Measurements from ENCODE around the gene HHIPL1.

The HHIPL1 gene

DNA sequence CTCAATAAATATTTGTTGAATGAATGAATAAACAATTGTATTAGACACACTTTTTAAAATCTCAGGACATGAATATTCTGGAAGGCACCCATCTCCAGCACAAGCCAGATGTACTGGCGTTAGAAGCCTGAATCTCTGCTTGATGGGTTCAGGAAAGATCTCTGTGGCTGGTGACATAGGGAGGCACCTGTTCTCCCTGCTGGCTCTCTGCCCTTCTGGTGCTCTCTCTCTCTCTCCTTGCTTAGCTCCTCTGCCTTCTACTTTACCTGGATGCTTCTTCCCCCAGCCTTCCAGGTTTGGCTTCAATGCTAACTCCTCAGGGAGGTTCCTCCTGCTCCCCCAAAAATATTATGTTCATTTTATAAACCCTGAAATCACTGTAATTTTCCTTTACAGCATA is 40.7 kb downstream of the HHIPL1 start:
- Histone ChIP-seq H3K36me3 (ENCODE audit: control insufficient read depth, low read length) (no peaks in the 10 kb centered on the region), H3K4me1 (ENCODE audit: control insufficient read depth, low read length) (peaks cover 26% of the 10 kb centered on the region), H3K4me3 (ENCODE audit: low read length) (no peak overlapping the region), H4K20me1 (ENCODE audit: control insufficient read depth, insufficient read depth, low read depth, low read length) (no peaks in the 10 kb centered on the region), H3K9me2 (replicated peaks; ENCODE audit: control insufficient read depth, low read length) (no peaks in the 10 kb centered on the region), H3K27me3 (ENCODE audit: control insufficient read depth, low read length) (peaks cover 21% of the 10 kb centered on the region), H3F3A (ENCODE audit: control insufficient read depth, insufficient read depth) (0 out of 2 replicates have a peak, but pooled peaks cover 4% of the 10 kb centered on the region), H3K9me3 (ENCODE audit: control insufficient read depth, insufficient read depth, low read length) (no peaks in the 10 kb centered on the region), H3K27ac (ENCODE audit: low read depth, low read length) (no peak overlapping the region), H3K79me2 (ENCODE audit: control insufficient read depth, low read length) (no peaks in the 10 kb centered on the region), H3K4me2 (ENCODE audit: low read length) (no peak overlapping the region)
- TF ChIP-seq EZH2phosphoT487 (IDR thresholded peaks at IDR 0.05; ENCODE audit: borderline replicate concordance, low read length) = no peak
- TF ChIP-seq, protein P1, sequence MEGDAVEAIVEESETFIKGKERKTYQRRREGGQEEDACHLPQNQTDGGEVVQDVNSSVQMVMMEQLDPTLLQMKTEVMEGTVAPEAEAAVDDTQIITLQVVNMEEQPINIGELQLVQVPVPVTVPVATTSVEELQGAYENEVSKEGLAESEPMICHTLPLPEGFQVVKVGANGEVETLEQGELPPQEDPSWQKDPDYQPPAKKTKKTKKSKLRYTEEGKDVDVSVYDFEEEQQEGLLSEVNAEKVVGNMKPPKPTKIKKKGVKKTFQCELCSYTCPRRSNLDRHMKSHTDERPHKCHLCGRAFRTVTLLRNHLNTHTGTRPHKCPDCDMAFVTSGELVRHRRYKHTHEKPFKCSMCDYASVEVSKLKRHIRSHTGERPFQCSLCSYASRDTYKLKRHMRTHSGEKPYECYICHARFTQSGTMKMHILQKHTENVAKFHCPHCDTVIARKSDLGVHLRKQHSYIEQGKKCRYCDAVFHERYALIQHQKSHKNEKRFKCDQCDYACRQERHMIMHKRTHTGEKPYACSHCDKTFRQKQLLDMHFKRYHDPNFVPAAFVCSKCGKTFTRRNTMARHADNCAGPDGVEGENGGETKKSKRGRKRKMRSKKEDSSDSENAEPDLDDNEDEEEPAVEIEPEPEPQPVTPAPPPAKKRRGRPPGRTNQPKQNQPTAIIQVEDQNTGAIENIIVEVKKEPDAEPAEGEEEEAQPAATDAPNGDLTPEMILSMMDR (IDR thresholded peaks at IDR 0.05; ENCODE audit: low read depth, low read length, poor library complexity, severe bottlenecking) = no peak

DNA sequence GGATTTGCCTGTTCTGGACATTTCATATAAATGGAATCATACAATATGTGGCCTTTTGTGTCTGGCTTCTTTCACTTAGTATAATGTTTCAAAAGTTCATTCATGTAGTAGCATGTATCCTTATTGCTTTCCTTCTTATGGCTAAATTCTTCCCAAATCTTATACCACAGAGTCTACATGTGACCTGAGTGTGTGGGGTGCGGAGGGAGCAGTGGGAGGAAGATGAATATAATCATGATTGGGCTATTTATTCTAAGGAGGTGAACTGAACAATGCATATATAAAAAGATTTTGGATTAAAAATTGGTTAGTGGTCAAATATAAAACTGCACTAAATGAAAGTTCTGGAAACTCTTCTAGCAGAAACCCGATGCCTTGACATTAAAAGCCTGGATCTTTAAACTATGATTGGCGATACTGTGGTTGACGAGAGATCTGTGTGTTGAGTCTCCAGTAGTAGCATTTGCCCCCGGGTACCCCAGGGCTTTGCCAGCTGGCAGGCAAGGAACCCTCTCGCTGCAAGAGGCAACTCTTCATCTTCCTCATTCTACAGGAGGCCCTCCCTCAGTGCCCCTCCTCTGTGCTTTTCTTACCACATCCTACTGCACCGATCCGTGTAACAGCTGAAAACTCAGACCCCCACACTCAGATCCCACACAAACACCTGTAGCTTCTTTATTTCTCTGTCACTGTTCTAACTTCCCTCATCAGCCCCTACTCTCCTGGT is 41.8 kb downstream of the HHIPL1 start:
- Histone ChIP-seq H3K36me3 (ENCODE audit: control insufficient read depth, low read length) (no peaks in the 10 kb centered on the region), H3K4me1 (ENCODE audit: control insufficient read depth, low read length) (peaks cover 26% of the 10 kb centered on the region), H3K9me3 (ENCODE audit: control insufficient read depth, insufficient read depth, low read length) (no peaks in the 10 kb centered on the region), H3K9me2 (replicated peaks; ENCODE audit: control insufficient read depth, low read length) (no peaks in the 10 kb centered on the region), H4K20me1 (ENCODE audit: control insufficient read depth, insufficient read depth, low read depth, low read length) (no peaks in the 10 kb centered on the region), H3K4me3 (ENCODE audit: low read length) (no peak overlapping the region), H3K79me2 (ENCODE audit: control insufficient read depth, low read length) (no peaks in the 10 kb centered on the region), H3K4me2 (ENCODE audit: low read length) (peak overlapping the region; percentile 11; the same call in 1 of the 2 replicates), H3K27ac (ENCODE audit: low read depth, low read length) (no peak overlapping the region), H3K27me3 (ENCODE audit: control insufficient read depth, low read length) (peaks cover 21% of the 10 kb centered on the region), H3F3A (ENCODE audit: control insufficient read depth, insufficient read depth) (0 out of 2 replicates have a peak, but pooled peaks cover 4% of the 10 kb centered on the region)
- TF ChIP-seq, protein P1 (IDR thresholded peaks at IDR 0.05; ENCODE audit: low read depth, low read length, poor library complexity, severe bottlenecking) = no peak
- no peak for TF ChIP-seq EZH2phosphoT487 (IDR thresholded peaks at IDR 0.05; ENCODE audit: borderline replicate concordance, low read length)

DNA sequence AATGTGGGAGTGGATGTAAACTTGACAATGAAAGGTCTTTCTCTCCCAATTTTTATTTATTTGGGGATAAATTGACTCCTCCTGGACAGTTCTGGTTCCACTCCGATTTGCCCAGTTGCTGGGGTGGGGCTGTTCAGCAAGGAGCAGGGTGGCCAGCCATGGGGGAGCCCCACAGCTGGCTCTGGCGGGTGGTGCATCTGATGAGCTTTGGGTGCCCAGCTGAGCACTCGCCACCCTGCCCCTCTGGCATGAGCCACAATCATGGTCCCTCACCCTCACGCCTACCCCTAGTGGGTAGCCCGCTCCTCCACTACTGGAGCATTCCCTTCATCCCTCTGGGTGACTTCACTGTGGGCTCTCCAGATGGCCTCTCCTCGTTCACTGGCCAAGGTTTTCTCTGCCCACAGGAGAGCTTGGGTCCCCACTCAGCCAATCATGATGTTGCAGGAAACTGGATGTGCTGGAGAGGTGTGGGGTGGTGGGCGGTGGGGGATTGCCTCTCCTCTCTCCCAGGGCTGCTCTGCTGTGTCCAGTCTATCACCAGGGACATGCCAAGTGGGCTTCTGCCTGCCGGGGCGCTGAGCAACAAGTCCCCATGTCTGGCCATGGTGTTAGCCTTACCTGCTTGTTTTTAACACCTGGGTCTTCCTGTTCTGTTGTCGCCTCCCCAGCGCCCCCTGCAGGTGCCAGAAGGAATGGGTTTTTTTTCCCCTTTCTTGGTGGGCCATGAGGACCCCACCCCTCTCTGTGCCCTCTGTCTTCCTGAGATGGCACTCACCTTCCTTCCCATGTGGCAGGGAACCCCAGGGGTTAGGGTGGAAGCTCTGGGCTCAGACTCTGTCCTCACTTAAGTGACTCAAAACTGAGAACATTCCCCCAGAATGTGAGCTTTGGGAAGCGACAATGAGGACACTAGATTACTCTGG is 42.6 kb downstream of the HHIPL1 start:
- Histone ChIP-seq H3K79me2 (ENCODE audit: control insufficient read depth, low read length) (no peaks in the 10 kb centered on the region), H3K4me3 (ENCODE audit: low read length) (no peak overlapping the region), H4K20me1 (ENCODE audit: control insufficient read depth, insufficient read depth, low read depth, low read length) (no peaks in the 10 kb centered on the region), H3F3A (ENCODE audit: control insufficient read depth, insufficient read depth) (0 out of 2 replicates have a peak, but pooled peaks cover 4% of the 10 kb centered on the region), H3K27ac (ENCODE audit: low read depth, low read length) (no peak overlapping the region), H3K4me1 (ENCODE audit: control insufficient read depth, low read length) (peaks cover 24% of the 10 kb centered on the region), H3K36me3 (ENCODE audit: control insufficient read depth, low read length) (no peaks in the 10 kb centered on the region), H3K9me2 (replicated peaks; ENCODE audit: control insufficient read depth, low read length) (no peaks in the 10 kb centered on the region), H3K9me3 (ENCODE audit: control insufficient read depth, insufficient read depth, low read length) (no peaks in the 10 kb centered on the region), H3K27me3 (ENCODE audit: control insufficient read depth, low read length) (peaks cover 21% of the 10 kb centered on the region), H3K4me2 (ENCODE audit: low read length) (peak overlapping the region; percentile 11; the same call in 1 of the 2 replicates)
- TF ChIP-seq, protein P1 (IDR thresholded peaks at IDR 0.05; ENCODE audit: low read depth, low read length, poor library complexity, severe bottlenecking) = peak; percentile 96
- no peak for TF ChIP-seq EZH2phosphoT487 (IDR thresholded peaks at IDR 0.05; ENCODE audit: borderline replicate concordance, low read length)

Data from DOHH2 (cell line).